ENCODE results near the gene RAB10.
"Not testable (repeated sequence)": the region's sequence is repeated elsewhere in the genome, so short reads cannot be mapped to it uniquely, and the experiment has no call there.

The RAB10 gene

DNA sequence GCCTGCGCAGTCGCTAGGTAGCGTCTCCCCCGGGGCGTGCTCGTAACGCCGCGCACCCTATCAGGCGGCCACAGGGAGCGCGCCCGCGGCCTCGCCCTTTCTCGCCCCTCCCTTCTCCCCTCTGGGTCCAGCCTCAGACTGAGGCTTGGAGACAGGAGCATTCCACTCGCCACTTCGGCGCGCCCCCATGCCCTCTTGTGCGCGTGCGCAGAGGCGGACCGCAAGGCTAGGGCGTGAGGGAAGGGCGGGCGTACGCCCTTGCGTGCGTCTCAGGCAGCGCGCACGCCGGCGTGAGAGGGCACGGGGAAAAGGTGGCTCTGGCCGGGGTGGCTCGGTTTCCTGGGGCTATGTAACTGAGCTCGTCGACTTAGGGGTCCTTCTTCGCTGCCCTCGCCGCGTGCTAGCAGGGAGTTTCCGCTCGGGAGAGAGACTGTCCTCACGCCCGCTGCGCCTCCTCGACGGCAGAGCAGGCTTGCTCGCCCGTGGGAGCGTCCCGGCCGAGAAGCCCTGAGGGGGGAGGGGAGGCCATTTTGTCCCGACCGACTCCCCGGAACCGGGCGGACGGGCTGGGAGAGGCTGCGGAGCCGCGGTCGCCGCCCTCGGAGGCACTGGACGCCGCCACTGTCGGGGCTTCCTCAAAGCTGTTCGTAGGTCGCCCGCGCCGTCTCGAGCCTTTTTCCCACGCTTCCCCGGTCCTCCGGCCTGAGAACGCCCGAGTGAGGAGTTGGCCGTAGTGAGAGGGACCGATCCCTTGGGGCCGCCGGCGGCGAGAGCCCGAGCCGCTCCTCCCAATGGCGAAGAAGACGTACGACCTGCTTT is at the start of gene RAB10:
TSS of gene RAB10 (plus strand) at position 267 of the 819 bp plus-strand sequence. CDS start at position 792, 525 bp downstream.
- DNase-seq, result peak; percentile 99

DNA sequence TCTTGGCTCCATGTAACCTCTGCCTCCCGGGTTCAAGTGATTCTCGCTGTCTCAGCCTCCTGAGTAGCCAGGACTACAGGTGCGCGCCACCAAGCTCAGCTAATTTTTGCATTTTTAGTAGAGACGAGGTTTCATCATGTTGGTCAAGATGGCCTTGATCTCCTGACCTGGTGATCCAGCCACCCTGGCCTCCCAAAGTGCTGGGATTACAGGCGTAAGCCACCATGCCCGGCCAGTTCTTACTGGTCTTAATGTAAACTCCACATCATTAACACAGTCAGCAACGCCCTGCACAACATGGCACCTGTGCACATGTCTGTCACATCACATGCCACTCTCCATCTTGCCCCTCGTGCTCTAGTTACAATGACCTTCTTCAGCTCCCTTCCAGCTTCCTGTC is 45.8 kb upstream of the RAB10 start:
- no peak for DNase-seq

DNA sequence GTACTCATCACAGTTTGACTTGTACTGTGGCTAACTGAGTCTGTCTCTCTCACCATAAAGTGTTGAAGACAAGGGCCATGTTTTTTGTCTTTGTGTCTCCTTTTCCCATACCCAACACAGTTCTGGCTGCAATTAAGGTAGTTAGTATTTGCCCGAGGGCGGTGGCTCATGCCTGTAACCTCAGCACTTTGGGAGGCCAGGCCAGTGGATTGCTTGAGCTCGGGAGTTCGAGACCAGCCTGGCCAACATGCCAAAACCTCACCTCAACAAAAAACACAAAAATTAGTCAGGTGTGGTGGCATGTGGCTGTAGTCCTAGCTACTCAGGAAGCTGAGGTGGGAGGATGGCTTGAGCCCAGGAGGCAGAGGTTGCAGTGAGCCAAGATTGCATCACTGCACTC is 44.7 kb upstream of the RAB10 start:
- no peak for DNase-seq

DNA sequence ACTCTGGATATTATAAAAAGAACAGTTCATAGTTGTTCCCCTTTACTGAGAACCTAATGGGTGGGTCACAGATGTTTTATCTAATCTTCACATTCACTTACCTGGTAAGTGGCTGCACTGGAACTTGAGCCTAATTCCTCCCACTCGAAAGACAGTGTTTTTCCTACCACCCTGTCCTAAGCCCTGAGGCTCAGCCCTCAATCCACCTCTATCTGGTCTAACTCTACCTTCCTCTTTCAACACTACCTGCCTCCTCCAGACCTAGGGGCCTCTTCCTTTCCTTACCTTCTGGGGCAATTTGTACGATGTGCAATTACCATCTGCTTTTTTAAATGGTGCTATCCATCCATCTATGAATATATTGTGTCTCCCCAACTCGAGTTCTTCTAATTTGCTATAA is 41.9 kb upstream of the RAB10 start:
- DNase-seq, result no peak

DNA sequence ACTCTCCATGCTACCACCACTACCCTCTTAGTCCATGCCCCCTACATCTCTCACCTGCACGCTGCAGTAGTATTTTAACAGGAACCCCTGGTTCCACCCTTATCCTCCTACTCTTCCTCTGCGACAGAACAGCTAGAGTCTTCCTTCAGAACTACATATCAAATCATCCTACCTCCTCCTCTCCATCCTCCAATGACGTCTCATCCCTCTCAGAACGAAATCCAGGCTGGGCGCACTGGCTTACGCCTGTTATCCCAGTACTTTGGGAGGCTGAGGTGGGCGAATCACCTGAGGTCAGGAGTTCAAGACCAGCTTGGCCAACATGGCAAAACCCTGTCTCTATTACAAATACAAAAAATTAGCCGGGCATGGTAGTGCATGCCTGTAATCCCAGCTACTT is 41.3 kb upstream of the RAB10 start:
- no peak for DNase-seq

DNA sequence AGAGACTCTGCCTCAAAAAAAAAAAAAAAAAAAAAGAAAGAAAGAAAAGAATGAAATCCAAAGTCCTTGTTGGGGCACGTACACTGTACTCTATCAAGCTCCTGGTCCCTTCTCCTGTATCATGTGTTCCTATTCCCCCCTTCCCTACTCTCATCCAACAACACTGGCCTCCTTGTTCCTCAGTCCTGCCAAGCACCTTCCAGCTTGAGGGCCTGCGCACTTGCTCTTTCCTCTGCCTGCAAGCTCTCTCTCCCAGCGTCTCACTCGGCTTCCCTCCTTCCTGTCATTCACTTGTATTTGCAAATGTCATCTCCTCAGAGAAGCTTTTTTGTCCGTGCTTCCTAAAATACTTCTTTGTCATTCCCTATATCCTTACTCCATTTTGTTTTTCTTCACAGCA is 40.8 kb upstream of the RAB10 start:
- no peak for DNase-seq

DNA sequence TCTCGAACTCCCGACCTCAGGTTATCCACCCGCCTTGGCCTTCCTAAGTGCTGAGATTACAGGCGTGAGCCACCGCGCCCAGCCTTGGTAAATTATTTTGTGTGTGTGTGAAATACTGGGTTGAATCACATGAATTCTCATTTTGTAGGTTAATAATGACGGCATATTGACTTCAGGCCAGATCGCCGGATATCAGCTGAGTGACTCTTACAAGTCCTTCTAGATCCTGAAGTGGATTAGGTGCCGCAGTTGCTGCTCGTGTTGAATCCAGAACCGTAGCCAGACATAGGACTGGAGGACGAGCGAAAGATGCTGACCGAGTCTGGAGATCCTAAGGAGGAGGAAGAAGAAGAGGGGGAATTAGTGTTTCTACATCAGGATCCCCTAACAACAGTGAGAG is 39.4 kb upstream of the RAB10 start:
- no peak for DNase-seq

DNA sequence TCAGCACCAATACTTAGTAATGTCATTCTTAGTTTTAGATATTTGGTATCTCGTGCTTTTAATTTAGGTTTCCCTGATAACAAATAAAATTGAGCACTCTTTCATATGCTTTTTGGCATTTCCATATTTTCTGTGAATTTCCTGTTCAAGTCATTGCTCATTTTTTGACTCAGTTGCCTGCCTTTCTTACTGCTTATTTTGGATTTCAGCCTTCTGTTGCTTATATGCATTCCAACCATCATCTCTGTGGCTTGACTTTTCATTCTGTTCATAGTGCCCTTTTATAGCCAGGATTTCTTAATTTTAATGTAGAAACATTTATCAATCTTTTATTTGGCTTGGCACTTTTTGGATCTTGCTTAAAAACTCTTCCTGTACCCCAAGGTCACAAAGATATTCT is 37.0 kb upstream of the RAB10 start:
- no peak for DNase-seq

DNA sequence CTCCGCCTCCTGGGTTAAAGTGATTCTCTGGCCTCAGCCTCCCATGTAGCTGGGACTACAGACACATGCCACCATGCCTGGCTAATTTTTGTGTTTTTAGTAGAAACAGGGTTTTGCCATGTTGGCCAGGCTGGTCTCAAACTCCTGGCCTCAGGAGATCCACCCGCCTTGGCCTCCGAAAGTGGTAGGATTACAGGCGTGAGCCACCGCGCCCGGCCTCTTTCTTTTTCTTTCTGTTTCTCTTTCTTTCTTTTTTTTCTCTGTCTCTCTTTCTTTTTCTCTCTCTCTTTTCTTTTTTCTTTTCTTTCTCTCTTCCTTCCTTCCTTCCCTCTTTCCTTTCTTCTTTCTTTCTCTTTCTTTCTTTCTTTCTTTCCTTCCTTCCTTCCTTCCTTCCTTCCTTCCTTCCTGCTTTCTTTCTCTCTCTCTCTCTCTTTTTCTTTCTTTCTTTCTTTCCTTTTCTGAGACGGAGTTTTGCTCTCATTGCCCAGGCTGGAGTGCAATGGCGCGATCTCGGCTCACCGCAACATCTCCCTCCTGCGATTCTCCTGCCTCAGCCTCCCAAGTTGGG is 35.0 kb upstream of the RAB10 start:
- DNase-seq, result not testable (repeated sequence)

DNA sequence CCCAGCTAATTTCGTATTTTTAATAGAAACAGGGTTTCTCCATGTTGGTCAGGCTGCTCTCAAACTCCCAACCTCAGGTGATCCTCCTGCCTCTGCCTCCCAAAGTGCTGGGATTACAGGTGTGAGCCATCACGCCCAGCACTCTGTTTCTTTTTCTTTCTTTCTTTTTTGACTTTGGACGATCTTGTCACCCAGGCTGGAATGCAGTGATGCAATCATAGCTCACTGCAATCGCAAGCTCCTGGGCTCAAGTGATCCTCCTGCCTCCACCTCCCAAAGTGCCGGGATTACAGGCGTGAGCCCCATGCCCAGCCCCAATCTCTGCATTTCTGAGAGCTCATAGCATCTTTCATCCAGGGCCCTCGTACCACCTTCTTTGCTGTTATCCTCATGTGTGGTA is 34.5 kb upstream of the RAB10 start:
- DNase-seq, result not testable (repeated sequence)

DNA sequence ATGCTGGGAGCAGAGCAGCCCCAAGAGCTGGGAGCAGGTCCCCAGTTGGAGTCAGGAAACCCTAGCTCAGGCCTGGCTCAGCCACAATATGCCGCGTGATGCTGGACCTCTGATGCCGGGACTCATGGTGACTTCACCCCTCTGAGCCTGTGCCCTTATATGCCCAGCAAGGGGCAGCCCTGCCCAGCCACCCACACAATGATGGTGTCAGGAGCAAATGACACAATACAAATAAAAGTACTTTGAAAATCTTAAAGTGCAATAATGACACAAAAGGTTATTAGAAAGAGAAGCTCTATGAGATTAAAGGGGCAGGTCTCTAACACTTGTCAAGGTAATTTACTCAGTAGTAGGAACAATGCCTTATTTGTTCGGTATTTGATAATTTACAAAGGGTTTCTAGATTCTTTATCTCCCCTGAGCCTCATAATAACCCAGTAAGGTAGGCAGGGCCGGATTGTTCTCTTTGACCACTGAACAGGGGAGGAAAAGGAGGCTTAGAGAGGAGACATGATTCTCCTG is 33.3 kb upstream of the RAB10 start:
- DNase-seq, result no peak

DNA sequence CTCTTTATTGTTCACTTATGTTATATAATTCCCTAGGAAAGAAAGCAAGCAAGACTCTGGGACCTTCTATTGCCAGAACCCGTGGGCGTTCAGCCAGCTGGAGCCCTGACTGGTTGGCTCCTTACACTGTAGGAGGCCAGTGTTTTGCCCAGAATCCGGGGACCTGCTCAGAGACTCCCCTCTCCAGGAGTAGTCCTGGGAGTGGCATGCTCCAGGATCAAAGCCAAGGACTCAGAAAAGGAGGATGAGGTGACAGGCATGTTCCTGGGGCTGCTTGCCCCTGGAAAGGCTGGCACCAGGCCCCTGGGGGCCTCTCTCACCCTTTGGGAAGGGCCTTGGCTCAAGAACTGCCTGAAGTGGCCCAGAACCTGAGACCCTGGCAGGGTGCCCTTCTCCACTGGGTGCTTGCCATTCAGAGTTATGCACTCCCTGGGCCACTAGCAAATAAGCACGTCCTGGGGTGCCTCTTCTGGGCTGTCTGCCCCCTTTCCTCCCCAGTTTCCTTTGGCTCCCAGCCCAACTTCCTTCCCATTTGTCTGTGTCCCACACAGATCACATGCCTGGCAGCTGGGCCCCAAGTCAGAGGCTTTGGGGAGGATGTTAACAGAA is 32.0 kb upstream of the RAB10 start:
- DNase-seq, result no peak

DNA sequence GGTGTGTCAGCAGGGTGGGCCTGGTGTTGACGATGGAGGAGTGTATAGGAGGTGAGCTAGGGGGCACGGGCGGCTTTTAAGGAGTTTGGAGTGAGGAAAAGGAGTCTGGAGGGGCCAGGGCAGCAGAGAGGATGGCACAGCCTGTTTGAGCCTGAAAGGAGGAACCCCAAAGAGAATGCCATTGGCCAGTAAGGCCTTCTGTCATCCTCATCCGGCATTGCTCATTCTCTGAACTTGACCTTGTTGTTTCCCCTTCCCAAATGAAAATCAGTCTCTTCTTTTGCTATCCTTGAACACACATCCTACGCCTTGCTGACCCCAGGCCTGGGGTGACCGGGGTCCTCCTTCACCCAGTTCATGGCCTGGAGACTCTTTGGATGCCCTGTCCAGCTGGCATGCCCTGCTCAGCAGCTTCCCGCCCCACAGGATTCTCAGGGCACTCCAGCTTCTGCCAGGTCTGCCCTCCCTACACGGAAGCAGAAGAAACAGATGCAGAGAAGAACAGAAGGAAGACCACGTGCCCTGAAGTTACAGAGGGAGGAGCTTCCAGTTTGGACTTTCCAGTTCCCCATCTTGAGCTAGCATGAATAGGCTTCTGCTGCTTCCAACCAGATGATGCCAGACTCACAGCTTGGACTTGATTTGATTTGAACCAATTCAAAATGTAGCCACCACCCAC is 31.1 kb upstream of the RAB10 start:
- no peak for DNase-seq

DNA sequence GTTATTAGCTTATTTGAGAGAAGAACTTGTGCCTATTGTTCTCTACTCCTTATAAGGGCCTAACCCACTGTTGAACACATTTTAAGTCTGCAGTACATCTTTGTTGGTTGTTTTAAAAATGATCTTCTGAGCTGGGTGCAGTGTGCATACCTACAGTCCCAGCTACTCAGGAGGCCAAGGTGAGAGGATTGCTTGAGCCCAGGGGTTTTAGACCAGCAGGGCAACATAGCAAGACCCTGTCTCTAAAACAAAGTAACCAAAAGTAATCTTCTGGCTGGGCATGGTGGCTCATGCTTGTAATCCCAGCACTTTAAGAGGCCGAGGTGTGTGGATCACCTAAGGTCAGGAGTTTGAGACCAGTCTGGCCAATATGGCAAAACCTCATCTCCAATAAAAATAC is 25.8 kb upstream of the RAB10 start:
- DNase-seq, result no peak

DNA sequence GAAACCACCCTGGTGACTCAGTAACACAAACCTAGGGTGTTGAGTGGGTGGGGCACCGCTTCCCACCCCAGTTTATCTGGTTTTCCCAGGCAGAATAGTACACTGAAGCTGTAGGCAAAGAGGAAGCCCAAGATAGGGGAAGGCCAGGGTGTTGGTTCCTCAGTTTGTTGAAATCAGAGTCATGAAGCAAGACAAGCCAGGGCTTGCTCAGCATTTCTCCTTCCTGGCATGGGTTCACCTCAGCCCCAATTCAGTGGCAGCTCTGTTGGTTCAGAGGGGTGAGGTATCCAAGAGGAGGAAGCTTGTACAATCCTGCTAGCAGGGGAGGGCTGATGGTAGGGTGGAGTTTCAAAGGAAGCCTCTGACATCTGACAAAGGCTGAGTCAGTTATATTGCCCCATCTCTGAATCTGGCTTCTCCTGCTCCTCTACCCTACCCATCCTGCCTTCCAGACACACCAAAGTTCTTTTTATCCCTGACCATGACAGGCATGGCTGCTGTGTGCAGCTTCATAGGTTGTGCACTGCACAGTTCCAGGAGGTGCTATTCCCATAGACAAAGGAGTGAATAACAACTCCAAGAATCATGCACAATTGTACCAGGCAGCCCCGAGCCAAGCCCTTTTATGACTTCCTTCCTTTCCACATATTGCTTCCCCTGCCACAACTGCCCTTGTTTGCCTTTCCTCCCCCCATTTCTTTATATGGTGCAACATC is 24.9 kb upstream of the RAB10 start:
- DNase-seq, result no peak

DNA sequence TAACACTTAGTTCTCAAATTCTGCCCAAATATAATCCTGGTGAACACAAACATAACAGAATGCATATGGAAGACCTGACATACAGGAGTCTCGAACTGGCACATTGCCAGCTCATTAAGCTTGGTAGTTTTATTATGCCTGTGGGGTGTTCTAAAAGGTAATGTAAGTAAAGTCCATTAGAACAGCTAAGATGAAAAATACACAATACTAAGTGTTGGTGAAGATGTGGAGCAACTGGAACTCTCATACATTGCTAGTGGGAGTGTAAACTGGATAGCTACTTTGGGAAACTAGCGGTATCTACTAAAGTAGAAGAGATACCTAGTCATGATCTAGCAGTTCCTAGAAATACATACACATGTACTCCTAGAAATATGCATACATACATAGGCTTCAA is 24.3 kb upstream of the RAB10 start:
- DNase-seq, result no peak

DNA sequence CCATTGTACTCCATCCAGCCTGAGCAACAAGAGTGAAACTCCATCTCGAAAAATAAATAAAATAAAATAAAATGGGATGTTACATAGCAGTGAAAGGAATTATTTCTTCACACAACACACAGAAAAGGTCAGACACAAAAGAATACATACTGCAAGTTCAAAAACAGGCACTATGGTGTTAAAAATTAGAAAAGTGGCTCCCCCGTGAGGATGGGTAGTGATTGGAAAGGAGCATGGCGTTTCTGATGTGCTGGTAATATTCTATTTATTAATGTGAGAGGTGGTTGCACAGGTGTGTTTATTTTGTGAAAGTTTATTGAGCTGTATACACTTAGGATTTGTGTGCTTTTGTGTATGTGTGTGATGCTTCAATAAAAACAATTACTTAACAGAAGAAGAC is 22.9 kb upstream of the RAB10 start:
- no peak for DNase-seq

DNA sequence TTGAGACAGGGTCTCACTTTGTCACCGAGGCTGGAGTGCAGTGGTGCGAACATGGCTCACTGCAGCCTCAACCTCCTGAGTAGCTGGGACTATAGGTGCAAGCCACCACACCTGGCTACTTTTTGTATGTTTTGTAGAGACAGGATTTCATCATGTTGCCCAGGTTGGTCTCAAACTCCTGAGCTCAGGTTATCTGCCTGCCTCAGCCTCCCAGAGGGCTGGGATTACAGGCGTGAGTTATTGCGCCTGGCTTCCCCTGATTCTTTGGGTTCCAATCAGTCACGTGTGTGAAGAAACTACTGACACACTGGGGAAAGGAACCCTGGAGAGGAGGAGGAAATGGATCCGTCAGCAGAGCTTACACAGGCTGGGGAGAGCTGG is 22.3 kb upstream of the RAB10 start:
- DNase-seq, result no peak

DNA sequence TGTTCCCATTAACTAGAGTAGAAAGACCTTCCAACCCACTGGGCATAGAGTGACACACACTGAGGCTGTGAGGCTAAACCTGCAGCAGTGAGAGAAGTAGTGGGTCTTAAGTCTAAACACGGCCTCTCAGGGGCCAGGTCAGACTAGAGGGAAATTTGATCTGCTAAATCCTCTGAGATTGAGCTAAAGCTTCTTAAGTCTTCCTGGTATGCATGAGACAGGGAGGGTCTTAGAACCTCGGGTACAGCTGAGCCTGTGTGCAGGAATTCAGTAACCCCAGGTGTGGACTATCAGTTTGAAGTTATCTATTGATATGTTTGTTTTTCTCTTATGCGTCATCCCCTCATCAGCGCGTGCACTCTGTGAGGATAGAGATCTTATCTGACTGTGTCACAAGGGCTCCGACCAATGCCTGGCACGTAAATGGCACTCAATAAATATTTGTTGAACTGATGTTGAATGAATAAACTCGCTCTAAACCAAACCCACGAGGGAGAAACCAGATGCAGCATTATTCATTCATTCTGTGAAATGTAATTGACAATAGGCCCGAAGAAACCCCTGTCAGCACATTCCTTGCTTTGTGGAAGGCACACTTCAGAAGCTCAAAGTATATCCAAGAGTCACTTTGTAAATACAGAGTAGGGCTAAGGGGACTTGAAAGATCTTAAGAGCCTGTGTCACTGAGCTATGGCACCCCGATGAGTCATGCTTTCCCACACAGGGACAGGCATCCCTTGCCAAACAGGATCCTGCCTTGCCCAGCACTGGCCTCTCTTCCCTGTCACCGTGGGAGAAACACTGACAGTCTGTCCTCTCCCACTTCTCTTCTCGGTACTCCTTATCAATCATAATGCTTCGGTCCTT is 21.7 kb upstream of the RAB10 start:
- no peak for DNase-seq

DNA sequence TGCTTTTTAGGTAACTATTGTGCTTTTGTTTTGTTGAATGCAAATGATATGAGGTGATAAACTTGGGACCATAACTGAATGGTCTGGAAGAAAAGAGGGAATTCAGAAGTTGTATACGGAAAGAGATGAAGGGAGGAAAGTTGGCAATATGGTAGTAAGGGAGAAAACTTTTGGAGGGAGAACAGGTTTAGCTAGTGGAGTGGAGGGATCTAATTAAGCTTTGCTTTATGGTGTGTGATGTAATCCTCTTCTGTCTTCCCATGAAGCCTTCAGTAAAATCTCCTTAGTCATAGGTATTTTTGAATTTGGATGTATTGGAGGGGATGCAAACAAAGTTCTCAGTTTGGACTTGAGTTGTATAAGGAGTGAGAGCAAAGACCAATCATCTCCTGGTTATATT is 20.2 kb upstream of the RAB10 start:
- DNase-seq, result no peak

DNA sequence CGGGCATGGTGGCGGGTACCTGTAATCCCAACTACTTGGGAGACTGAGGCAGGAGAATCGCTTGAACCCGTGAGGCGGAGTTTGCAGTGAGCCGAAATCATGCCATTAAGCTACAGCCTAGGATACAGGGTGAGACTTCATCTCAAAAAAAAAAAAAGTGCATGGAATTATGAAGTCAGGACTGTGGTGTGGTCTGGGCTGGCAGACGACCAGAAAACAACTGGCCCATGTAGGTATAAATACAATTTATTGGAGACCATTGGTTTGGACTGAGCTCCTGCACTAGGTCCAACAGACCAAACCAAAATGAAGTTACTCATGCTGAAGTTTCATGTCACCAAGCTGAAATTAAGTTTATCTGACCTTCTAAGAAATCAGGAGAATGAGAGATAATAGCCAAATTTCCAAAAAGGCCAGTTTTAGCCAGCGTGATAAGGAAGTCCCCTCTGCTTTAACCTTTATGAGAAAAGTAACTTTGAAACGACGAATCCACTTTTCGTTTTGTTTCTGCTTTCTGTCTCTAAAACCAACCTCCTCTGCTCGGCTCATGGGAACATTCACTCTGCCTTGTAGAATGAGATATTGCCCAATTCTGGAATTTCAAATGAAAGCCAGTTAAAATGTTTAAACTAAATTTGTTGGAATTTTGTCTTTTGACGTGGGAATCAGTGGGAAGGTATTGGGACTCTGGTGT is 17.7 kb upstream of the RAB10 start:
- no peak for DNase-seq
